D341Med (cell line): Measurements from ENCODE around the gene AGFG1.

Source experiments
- DNase-seq: peaks from one replicate; pipeline ENCODE4 v3.0.0; 2012; ENCODE audit warnings: low spot score

The AGFG1 gene

DNA sequence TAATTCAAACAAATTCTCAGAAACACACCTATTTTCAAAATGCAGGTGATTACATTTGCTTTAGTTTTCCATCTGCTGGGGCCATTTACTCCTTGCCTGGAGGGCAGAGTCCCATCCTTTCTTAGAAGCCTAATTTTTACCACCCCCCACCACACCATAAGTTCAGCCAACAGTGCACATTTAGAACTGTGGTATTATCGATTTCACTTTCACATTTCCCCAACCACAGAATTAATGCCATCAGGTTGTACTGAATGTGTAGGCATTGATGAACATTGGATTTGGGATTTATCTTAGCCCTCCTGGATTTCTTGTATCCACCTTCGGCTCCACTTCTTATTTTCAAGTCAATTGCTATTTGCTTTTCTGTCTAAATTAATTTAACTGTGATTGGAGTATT is 138.2 kb downstream of the AGFG1 start:
- no peak for DNase-seq
